NCI-H2196 (cell line): ENCODE data around the gene MS4A14.
"Not testable (repeated sequence)": the region's sequence is repeated elsewhere in the genome, so short reads cannot be mapped to it uniquely, and the experiment has no call there.

Source experiments
- DNase-seq: peaks from one replicate; lab custom pipeline; 2025; ENCODE audit not compliant: unreplicated experiment; lab: John Stamatoyannopoulos, UW

The MS4A14 gene

GRCh38 chr11:60389279-60389910, 6.9 kb upstream of the MS4A14 start:
- DNase-seq, result no peak

DNA sequence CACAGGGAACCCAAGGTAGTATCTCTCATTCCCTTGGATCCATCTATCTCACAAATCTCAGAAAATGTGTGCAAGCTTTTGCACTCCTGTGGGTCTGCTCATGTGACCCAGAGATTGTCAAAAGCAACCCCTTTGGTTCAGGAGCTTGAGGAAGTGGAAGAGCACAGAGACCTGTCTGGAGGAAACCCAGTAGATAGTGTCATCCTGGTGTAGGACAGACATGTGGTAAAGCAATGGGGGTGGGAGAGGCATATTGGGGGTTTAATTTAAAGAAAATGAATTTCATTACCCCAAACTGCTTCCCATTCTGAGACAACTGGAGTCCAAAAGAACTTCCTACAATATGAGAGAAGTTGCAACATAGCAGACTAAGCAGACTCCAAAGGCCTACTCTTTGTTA, 5.8 kb upstream of the MS4A14 start:
- DNase-seq, result no peak

GRCh38 chr11:60392361-60392760, 3.9 kb upstream of the MS4A14 start:
- no peak for DNase-seq

DNA sequence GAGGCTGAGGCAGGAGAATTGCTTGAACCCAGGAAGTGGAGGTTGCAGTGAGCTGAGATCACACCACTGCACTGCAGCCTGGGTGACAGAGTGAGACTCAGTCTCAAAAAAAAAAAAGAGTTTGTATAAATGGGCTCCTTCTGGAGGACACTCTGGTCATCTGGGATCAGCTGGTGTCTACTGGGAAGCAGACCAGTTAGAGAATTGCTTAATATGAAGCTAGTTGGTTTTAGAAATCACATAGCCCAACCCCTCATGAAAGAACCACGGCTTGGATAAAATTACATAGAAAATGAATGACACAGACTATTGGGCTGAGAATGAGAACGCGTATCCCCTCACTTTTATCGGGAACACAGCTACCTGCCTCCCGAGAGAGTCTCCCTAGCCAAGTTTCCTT, 3.2 kb upstream of the MS4A14 start:
- no peak for DNase-seq

DNA sequence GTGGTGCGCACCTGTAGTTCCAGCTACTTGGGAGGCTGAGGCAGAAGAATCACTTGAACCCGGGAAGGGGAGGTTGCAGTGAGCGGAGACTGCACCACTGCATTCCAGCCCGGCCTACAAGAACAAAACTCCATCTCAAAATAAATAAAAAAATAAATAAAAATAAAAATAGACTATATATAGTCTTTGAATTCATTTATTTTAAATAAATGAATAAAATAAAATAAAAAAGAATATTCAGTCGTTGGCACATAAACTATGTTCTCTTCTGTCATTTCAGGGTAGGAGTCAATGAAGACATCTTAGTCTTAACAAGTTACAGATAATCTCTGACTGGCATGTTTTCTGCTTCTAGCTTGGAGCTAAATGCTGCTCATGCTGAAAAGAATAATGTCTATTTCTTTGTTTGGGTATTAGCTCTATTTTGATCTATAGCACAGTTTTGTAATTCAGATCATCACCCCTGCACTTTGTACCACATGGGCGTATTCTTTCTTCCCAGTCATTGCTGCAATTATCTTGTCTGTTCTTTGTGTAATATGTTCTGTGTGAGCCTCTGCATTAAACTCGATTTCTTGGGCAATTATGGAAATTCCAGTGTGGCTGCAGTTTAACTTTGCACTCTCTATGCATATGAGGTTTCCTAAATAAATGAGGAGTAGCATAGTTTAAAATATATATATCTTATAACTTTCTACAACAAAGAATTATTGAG, 1.4 kb upstream of the MS4A14 start:
- DNase-seq, result no peak

DNA sequence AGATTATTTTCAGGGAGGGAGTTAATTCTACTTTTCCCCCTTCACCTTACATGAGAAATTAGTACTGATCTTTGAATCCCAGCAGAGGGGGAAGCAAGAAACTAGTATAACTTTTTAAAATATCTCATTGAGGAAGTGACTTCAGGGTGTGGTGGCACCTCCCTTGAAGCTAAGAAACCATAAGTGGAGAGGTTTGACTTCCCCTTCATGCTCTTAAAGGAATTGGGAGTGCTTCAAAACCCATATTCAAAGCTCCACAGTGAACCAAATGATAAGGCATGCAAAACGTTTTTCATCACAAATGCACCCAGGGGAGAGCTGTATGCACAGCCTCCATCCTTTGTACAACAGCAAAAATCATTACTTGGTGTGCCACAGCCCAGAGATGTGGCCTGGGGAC, 540 bp downstream of the MS4A14 start:
- no peak for DNase-seq

DNA sequence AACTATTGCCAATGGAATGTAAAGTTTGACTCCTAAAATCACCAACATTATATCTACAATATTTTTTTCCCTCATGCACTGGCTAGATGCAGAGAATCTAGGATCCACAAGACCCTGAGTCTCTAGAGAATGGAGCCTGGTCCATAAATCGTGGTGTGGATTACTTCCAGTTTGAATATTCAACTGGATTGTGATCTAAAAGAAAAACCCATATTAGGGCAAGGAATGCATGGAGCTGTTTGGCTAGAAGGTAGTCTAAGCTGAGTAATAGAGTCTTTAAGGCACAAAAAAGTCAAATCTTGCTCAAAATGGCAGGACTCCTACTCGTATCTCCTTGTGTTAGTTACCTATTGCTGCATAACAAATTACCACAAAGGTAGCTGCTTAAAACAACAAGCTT, 23.8 kb downstream of the MS4A14 start:
- no peak for DNase-seq

DNA sequence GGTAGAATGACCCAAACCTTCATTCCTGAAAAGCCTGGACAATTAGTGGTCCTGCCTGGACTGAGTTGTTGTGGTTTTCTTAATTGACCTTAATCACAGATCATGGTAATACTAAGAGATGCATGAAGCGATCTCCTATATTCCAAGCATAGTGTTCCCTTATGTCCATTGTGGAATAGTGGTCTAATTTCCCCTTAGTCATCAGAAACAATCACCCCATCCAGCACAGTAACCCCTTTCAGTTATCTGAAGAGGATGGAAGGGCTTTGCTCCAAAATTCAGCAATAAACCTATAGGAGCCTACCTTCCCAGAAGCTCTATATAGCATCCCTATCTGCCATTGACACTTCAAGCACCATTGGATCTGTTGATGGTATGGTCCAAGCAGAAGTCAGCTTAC, 26.4 kb downstream of the MS4A14 start:
- DNase-seq, result no peak

DNA sequence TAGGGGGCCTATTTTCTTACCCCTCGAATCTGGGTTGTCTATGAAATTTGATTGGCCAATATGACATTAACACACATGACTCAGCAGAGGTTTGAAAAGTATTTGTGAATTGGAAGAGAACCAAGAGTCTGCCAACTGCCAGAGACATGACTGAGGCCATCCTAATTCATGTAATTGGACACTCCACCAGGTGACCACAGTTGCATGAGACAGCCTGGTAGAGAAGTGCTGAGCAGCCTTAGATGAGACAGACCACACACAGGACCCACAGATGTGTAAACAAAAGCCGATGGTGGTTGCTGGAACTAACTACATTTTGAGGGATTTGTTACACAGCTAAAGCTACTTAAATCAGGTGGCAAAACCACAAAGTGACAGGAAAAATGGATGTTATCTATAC, 32.3 kb downstream of the MS4A14 start:
- DNase-seq, result peak; percentile 56

DNA sequence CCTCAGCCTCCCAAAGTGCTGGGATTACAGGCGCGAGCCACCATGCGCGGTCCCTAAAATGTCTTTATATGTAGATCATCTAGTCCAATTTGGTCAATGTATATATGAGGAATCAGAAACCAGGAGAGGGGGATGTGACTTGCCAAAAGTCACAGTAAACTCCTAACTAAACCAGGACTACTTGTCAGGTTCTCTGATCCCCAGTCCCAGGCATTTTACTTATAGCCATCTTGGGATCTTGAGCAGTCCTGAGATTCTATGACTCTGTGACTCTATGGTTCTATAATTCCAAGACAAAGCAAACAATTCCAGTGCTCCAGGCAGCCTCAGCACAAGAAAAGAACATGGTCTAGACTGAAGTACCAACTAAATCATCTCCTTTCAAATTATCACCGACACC, 33.0 kb downstream of the MS4A14 start, which contains the start of gene MS4A5:
Gene MS4A5 (plus strand): TSS at position 301 of the 400 bp plus-strand sequence. CDS start 103 bp downstream, outside the sequence.
- DNase-seq, result no peak

DNA sequence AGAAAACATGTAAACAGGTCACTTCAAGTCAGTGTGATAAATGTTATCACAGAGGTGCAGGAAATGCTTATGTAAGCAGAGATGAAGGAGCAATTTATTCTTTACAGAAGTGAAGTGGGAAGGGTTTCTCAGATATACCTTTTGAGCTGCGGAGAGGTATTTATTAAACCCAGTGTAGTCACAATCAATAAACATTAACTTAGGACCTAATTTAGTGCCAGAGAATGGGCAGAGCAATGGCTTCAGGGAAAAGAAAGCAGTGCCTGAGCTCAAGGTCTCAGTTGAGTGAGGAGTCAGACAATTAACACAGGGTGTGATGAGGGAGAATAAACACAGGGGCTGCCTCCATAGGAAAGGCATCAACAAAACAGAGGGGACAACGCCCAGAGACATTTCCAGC, 35.0 kb downstream of the MS4A14 start:
- DNase-seq, result no peak

- no peak for DNase-seq
Measured at GRCh38 chr11:60433401-60433800, 37.1 kb downstream of the MS4A14 start.

GRCh38 chr11:60447070-60447469, 50.8 kb downstream of the MS4A14 start:
- no peak for DNase-seq

GRCh38 chr11:60447846-60448245, 51.6 kb downstream of the MS4A14 start:
- no peak for DNase-seq

GRCh38 chr11:60451185-60451584, 54.9 kb downstream of the MS4A14 start:
- not testable (repeated sequence) for DNase-seq

GRCh38 chr11:60454212-60454611, 58.0 kb downstream of the MS4A14 start:
- no peak for DNase-seq

DNA sequence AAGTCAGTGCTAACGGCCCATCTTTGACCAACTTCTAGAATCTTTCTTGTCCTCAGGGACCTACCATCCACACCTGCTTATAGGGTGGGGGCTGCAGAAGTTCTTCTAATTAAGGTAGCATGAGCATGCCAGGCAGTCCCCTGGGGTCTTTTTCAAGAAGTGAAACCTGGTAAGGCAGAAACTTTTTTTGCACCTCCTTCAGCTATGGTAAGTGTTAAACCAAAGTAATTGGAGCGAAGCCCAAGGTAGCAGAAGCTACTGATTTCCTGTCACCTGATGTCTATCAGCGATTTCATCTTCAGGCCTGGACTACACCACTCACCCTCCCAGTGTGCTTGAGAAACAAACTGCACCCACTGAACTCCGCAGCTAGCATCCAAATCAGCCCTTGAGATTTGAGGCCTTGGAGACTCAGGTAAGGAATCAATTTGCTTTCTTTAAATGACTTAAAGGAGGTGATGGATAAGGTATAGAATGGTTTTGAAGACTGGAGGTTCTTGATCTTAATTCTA, 59.3 kb downstream of the MS4A14 start, which contains the start of gene MS4A1:
Gene MS4A1 (plus strand): TSS at position 317 of the 512 bp plus-strand sequence. CDS start 6,528 bp downstream, outside the sequence.
- DNase-seq, result no peak

- no peak for DNase-seq
Measured at GRCh38 chr11:60457576-60457975, 61.3 kb downstream of the MS4A14 start.

GRCh38 chr11:60459345-60459744, 63.1 kb downstream of the MS4A14 start:
- DNase-seq, result no peak
